Breast epithelium (tissue), 3 donors: ENCODE results near the gene ITGA5.

Experiments
- POLR2A ChIP-seq: fragments of 450-650 bp; IDR thresholded peaks from one replicate; pipeline ENCODE4 v1.6.1; 2016; ENCODE audit warnings: antibody characterized with exemption, mild to moderate bottlenecking, moderate library complexity
- TF ChIP-seq, protein P1 (sequence below), 3 donors: fragments of 450-650 bp; IDR thresholded peaks; one replicate each; pipeline ENCODE4 v1.5.1; 2016 to 2017; ENCODE audit warnings: antibody characterized with exemption in 3 of 3, mild to moderate bottlenecking in 3 of 3, moderate library complexity in 3 of 3

DNA sequence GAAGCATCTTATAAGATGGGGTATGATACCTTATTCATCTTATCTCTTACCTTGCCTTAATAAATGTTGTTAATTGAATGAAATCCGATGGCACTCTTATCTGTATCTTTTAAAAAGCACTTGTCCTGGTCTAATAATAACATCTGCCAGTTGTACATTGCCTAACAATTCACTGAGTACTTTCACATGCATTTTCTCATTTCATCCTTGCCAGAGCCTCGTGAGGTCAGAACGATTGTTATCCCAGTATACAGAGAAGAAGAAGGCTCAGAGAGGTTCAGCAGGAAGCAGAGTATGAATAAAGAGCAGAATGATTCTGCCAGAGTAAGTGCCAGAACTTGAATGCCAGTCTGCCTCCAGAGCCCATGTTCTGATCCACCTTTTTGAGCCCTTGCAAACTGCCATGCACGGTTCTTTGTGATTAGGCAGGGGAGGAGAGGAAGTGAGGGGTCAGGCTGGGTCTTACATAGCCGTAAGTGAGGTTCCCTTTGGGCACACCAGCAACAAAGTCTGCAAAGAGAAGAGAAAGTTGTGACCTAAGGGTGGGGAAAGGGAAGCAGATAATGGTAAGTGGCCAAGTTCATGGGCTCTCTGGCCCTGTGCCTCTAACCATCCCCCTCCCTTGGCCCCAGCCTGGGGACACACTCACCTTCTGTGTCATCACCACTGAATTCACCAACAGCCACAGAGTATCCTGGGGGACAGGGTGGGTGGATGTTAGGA lies 11.7 kb downstream of the ITGA5 start:
- TF ChIP-seq, protein P1, sequence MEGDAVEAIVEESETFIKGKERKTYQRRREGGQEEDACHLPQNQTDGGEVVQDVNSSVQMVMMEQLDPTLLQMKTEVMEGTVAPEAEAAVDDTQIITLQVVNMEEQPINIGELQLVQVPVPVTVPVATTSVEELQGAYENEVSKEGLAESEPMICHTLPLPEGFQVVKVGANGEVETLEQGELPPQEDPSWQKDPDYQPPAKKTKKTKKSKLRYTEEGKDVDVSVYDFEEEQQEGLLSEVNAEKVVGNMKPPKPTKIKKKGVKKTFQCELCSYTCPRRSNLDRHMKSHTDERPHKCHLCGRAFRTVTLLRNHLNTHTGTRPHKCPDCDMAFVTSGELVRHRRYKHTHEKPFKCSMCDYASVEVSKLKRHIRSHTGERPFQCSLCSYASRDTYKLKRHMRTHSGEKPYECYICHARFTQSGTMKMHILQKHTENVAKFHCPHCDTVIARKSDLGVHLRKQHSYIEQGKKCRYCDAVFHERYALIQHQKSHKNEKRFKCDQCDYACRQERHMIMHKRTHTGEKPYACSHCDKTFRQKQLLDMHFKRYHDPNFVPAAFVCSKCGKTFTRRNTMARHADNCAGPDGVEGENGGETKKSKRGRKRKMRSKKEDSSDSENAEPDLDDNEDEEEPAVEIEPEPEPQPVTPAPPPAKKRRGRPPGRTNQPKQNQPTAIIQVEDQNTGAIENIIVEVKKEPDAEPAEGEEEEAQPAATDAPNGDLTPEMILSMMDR (IDR thresholded peaks at IDR 0.05), result no peak
- TF ChIP-seq POLR2A, result no peak
